ENCODE results near the gene ETV4. TPM values are rescaled to one million over a fixed set of nuclear protein-coding genes. Genes with fewer than 3 reads are reported as not detected.

ETV4 gene
- total and polyA plus RNA-seq, 12 donors, result 0.22 to 6.6 (median 1.9) TPM

- H3K27ac ChIP-seq, result peak within 1 kb of the TSS; percentile 23 to 87 (median 71)
- peak; percentile 97 to 99 (median 97) for DNase-seq
- H3K4me1 ChIP-seq (replicated peaks in 1 of 2), result peaks cover 11 to 37% of the 10 kb centered on the region in 2 donors
- WGBS, 4 donors, result 0 to 1% (median 1%) methylated on average over 34 to 51 of the region's 51 CpGs
- H3K9me3 ChIP-seq (replicated peaks in 1 of 3), result no peaks in the 10 kb centered on the region
- no peaks in the 10 kb centered on the region for H3K36me3 ChIP-seq (replicated peaks in 1 of 2)
- H3K27me3 ChIP-seq, result no peaks in the 10 kb centered on the region
- intact Hi-C loops (cut with DNase I), result loop anchor here (2.0 kb wide), 1 partner anchor 89 kb away; no protein-coding TSS in a partner anchor
- peak within 1 kb of the TSS in 3 of 4 donors; percentile 65 to 84 (median 75) for H3K4me3 ChIP-seq
- TF ChIP-seq CTCF (IDR thresholded peaks at IDR 0.05), result peak; percentile 100
- peak; percentile 33 to 76 for TF ChIP-seq POLR2A (IDR thresholded peaks at IDR 0.05)
Observed at GRCh38 chr17:43483674-43484551, 62.2 kb downstream of the ETV4 start, which contains the start of gene DHX8. Gene DHX8 (plus strand): TSS chr17:43483975. CDS start chr17:43484038, 63 bp downstream.

GRCh38 chr17:43482103-43483012, 63.8 kb downstream of the ETV4 start:
- no peaks in the 10 kb centered on the region for H3K9me3 ChIP-seq (replicated peaks in 1 of 3)
- no peak for DNase-seq
- intact Hi-C loops (cut with DNase I), result loop anchor here (2.0 kb wide), 1 partner anchor 88 kb away; no protein-coding TSS in a partner anchor
- no peaks in the 10 kb centered on the region for H3K27me3 ChIP-seq
- TF ChIP-seq POLR2A (IDR thresholded peaks at IDR 0.05) (no peak), CTCF (IDR thresholded peaks at IDR 0.05) (no peak)
- no peak overlapping the region for H3K27ac ChIP-seq
- H3K36me3 ChIP-seq (replicated peaks in 1 of 2), result no peaks in the 10 kb centered on the region
- peaks cover 11 to 36% of the 10 kb centered on the region in 2 donors for H3K4me1 ChIP-seq (replicated peaks in 1 of 2)
- WGBS, 4 donors, result 73 to 78% (median 77%) methylated on average over 11 of the region's 11 CpGs
- no peak overlapping the region for H3K4me3 ChIP-seq

- Histone ChIP-seq H3K4me1 (replicated peaks in 1 of 2) (peaks cover 5 to 12% of the 10 kb centered on the region in 2 donors), H3K27me3 (no peaks in the 10 kb centered on the region), H3K27ac (no peak overlapping the region), H3K9me3 (replicated peaks in 1 of 3) (no peaks in the 10 kb centered on the region), H3K4me3 (no peak overlapping the region), H3K36me3 (replicated peaks in 1 of 2) (no peaks in the 10 kb centered on the region)
- 93 to 96% (median 94%) methylated on average over 3 of the region's 3 CpGs for WGBS, 4 donors
- no peak for DNase-seq
- intact Hi-C loops (cut with DNase I), result no loop called here
- TF ChIP-seq CTCF (IDR thresholded peaks at IDR 0.05) (no peak), POLR2A (IDR thresholded peaks at IDR 0.05) (no peak)
Observed at GRCh38 chr17:43479948-43480347, 66.2 kb downstream of the ETV4 start.

Other genes with a start within 250 kb of the ETV4 start
- 1 to 10 TPM; 2.4 to 9.0 (median 5.7) TPM for gene ARL4D, start 147.3 kb downstream of the ETV4 start, total RNA-seq
- 1 to 10 TPM; 2.8 to 8.3 (median 3.2) TPM for gene ARL4D, start 147.3 kb downstream of the ETV4 start, polyA plus RNA-seq
- 10 to 100 TPM; 15.2 to 43.6 (median 35.4) TPM for gene DHX8, start 62.4 kb downstream of the ETV4 start, total RNA-seq
- gene DHX8, start 62.4 kb downstream of the ETV4 start, polyA plus RNA-seq, result 10 to 100 TPM; 28.9 to 37.7 (median 30.9) TPM
- under 1 TPM in 7 of 9 donors, not detected in 2; 0.11 to 0.87 (median 0.39) TPM for gene MEOX1, start 115.6 kb upstream of the ETV4 start, total RNA-seq
- 1 to 10 TPM in 1 of 3 donors, under 1 TPM in 2; 0.16 to 6.6 (median 0.72) TPM for gene MEOX1, start 115.6 kb upstream of the ETV4 start, polyA plus RNA-seq
- gene SOST, start 212.5 kb upstream of the ETV4 start, total RNA-seq, result not detected
- not detected for gene SOST, start 212.5 kb upstream of the ETV4 start, polyA plus RNA-seq
- gene DUSP3, start 232.6 kb upstream of the ETV4 start, total RNA-seq, result 100 to 1,000 TPM in 2 of 9 donors, 10 to 100 TPM in 7; 56.3 to 136 (median 76.8) TPM
- gene DUSP3, start 232.6 kb upstream of the ETV4 start, polyA plus RNA-seq, result 100 to 1,000 TPM in 2 of 3 donors, 10 to 100 TPM in 1; 69.8 to 108 (median 104) TPM
- gene CFAP97D1, start 234.1 kb upstream of the ETV4 start, total RNA-seq, result under 1 TPM in 2 of 9 donors, not detected in 7; under 0.01 to 0.28 TPM
- gene CFAP97D1, start 234.1 kb upstream of the ETV4 start, polyA plus RNA-seq, result not detected